ENCODE measurements around the gene RNF115. TPM values are rescaled to one million over a fixed set of nuclear protein-coding genes. Genes with fewer than 3 reads are reported as not detected.
"Not testable (repeated sequence)": the region's sequence is repeated elsewhere in the genome, so short reads cannot be mapped to it uniquely, and the experiment has no call there.

The RNF115 gene
- total and polyA plus RNA-seq, 7 experiments from 2014 or later: 3.7 to 17.3 (median 14.7) TPM

DNA sequence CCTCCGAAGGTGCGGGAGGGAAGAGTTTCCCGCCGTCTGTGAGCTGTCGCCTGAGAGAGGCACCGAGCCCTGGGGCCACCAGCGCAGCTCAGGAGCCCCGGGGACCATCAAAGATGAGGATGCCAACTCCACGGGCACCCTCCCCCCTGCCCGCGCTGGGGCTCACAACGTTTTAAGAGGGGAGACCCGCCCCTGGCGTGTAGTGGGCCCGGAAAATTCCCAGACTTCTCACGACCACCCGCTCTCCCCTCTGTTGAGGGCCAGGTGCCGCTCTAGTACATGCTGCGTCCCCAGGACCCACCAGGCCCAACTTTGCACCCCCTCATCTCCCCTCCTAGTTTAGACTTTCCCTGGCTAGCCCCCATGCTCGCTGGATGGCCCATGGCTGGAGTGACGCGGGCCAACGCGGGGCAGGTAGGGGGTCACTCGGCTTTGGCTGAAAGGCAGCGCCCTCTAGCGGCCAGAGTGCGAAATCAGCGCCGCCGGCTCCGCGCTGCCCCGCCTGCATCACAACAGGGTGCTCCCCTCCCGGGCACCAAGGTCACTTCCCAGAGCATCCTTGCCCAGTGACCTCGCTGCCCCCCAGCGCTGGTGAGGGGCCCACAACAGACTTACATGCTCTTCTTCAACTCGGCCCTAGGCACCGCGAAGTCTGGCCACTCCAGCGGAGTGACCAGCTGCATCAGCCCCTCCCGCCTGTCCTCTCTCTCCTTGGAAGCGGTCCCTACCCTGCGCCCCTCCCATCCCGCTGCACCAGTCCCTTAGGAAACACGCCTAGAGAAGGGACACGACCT lies 102.8 kb downstream of the RNF115 start:
- no peaks in the 10 kb centered on the region for H3K9me3 Mint-ChIP-seq
- ATAC-seq (peak; percentile 93), DNase-seq (peak; percentile 25 to 77 (median 58))
- Histone ChIP-seq H3K9me3 (ENCODE audit: control insufficient read depth in 2 of 3, low read length in 3 of 3) (no peaks in the 10 kb centered on the region), H3K27ac (ENCODE audit: low read depth, low read length) (no peak overlapping the region), H3K27me3 (ENCODE audit: control insufficient read depth in 2 of 2, insufficient read depth in 2 of 2, low read length in 2 of 2) (no peaks in the 10 kb centered on the region), H3K4me1 (ENCODE audit: control insufficient read depth in 2 of 2, insufficient read depth in 2 of 2, low read length in 2 of 2) (peaks cover 4 to 18% of the 10 kb centered on the region in 2 donors), H3K4me3 (ENCODE audit: low read length) (peak overlapping the region; percentile 60), H3K36me3 (ENCODE audit: control insufficient read depth in 2 of 3, insufficient read depth in 3 of 3, low read length in 3 of 3) (no peaks in the 10 kb centered on the region)
- H3K4me1 Mint-ChIP-seq: peaks cover 3 to 27% (median 9%) of the 10 kb centered on the region in 7 donors
- intact Hi-C loops (cut with micrococcal nuclease): loop anchor here in 1 of 2 donors (10.0 kb wide), 1 partner anchor 126 kb away; no protein-coding TSS in a partner anchor
- peak overlapping the region; percentile 38 to 83 (median 76) for H3K4me3 Mint-ChIP-seq
- peak overlapping the region in 3 of 9 donors; percentile 3 to 51 (median 18) for H3K27ac Mint-ChIP-seq
- ChIA-PET CTCF (interaction anchor here (0.6 to 1.1 kb wide), 5 partner anchors 9 to 110 kb away, joined by 3 to 4 read pairs (median 3); no protein-coding TSS in a partner anchor), POLR2A (interaction anchor here (1.0 kb wide), 1 partner anchor 103 kb away, joined by 3 read pairs; the partner anchor contains the start of genes POLR3C and RNF115)
- no peaks in the 10 kb centered on the region for H3K36me3 Mint-ChIP-seq
- H3K27me3 Mint-ChIP-seq: peaks cover 15 to 31% (median 27%) of the 10 kb centered on the region in 5 donors

DNA sequence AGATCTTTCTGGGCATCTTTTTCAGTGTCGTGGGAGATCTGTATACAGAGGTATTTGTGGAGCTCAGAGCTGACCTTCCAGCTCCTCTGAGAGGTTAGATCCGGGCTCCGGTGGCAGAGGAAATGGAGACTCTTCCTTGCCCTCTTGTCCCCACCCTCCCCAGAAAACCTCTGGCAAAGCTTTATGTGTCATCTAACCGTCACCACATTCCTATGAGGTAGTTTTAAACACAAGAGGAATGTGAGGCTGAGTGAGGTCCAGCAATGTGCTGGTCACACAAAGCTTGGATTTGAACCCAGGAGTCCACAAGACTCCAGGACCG lies 103.4 kb downstream of the RNF115 start:
- Histone ChIP-seq H3K27me3 (ENCODE audit: control insufficient read depth in 2 of 2, insufficient read depth in 2 of 2, low read length in 2 of 2) (no peaks in the 10 kb centered on the region), H3K4me3 (ENCODE audit: low read length) (peak overlapping the region; percentile 60), H3K4me1 (ENCODE audit: control insufficient read depth in 2 of 2, insufficient read depth in 2 of 2, low read length in 2 of 2) (peaks cover 4 to 18% of the 10 kb centered on the region in 2 donors), H3K27ac (ENCODE audit: low read depth, low read length) (no peak overlapping the region), H3K9me3 (ENCODE audit: control insufficient read depth in 2 of 3, low read length in 3 of 3) (no peaks in the 10 kb centered on the region), H3K36me3 (ENCODE audit: control insufficient read depth in 2 of 3, insufficient read depth in 3 of 3, low read length in 3 of 3) (no peaks in the 10 kb centered on the region)
- ChIA-PET POLR2A (interaction anchor here (1.0 kb wide), 1 partner anchor 104 kb away, joined by 3 read pairs; the partner anchor contains the start of genes POLR3C and RNF115), CTCF (interaction anchor here (0.6 to 1.1 kb wide), 5 partner anchors 9 to 110 kb away, joined by 3 to 4 read pairs (median 3); no protein-coding TSS in a partner anchor)
- DNase-seq: no peak
- H3K4me1 Mint-ChIP-seq: peaks cover 3 to 28% (median 9%) of the 10 kb centered on the region in 7 donors
- no peaks in the 10 kb centered on the region for H3K9me3 Mint-ChIP-seq
- peak overlapping the region in 7 of 10 donors; percentile 60 to 83 (median 76) for H3K4me3 Mint-ChIP-seq
- H3K27me3 Mint-ChIP-seq: peaks cover 15 to 31% (median 27%) of the 10 kb centered on the region in 5 donors
- H3K36me3 Mint-ChIP-seq: no peaks in the 10 kb centered on the region
- intact Hi-C loops (cut with micrococcal nuclease): loop anchor here in 1 of 2 donors (10.0 kb wide), 1 partner anchor 126 kb away; no protein-coding TSS in a partner anchor
- no peak overlapping the region for H3K27ac Mint-ChIP-seq
- no peak for ATAC-seq

DNA sequence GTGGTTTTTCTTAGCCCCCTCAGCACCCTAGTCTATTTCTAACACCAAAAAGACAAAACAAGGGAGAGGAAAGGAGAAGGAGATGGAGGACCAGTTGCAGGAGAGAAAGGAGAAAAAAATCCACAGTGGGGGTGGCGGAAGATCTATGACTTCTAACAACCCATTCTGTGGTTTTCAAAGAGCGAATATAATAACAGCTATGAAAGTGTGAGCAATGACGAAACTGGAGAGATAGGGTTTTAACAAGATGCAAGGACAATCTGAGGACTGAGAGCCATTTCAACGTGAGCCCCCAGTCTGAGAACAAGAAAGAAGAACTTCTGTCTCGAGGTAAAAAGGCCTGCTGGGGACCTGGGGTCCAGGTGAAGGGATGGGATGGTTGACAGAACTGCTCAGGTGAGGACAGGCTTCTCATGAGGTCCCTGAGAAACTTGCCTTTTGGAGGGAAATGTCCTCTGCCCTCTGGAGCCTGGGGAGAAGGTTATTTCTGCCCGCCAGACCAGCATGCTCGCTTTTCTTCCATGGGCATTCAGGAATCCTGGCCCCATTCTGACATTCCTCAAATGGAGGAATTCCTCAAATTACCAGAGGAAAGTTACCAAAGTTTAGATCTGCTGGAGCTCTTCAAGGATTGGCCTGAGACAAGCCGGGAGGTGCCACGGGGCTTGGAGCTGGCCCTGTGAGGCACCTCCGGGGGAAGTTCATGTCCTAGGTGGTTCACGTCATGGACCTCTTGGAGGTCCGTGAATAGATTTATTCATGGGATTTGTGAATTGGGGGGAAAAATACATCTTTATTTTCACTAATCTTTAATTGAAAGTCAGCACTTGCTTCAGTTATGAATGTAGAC lies 104.4 kb downstream of the RNF115 start, which contains the start of gene CD160:
CD160 (plus strand) TSS at position 270 of the 850 bp plus-strand sequence. CDS start 8,829 bp downstream, outside the sequence.
- ChIA-PET POLR2A (no interaction called here), CTCF (no interaction called here)
- Mint-ChIP-seq H3K27me3 (peaks cover 15 to 31% (median 27%) of the 10 kb centered on the region in 5 donors), H3K36me3 (no peaks in the 10 kb centered on the region), H3K4me3 (peak within 1 kb of the TSS in 2 of 10 donors; percentile 60 to 83), H3K9me3 (no peaks in the 10 kb centered on the region), H3K27ac (peak within 1 kb of the TSS in 1 of 9 donors; percentile 1), H3K4me1 (peaks cover 3 to 33% (median 9%) of the 10 kb centered on the region in 7 donors)
- no peak for ATAC-seq
- Histone ChIP-seq H3K4me1 (ENCODE audit: control insufficient read depth in 2 of 2, insufficient read depth in 2 of 2, low read length in 2 of 2) (peaks cover 4 to 18% of the 10 kb centered on the region in 2 donors), H3K36me3 (ENCODE audit: control insufficient read depth in 2 of 3, insufficient read depth in 3 of 3, low read length in 3 of 3) (no peaks in the 10 kb centered on the region), H3K9me3 (ENCODE audit: control insufficient read depth in 2 of 3, low read length in 3 of 3) (no peaks in the 10 kb centered on the region), H3K27ac (ENCODE audit: low read depth, low read length) (no peak within 1 kb of the TSS), H3K4me3 (ENCODE audit: low read length) (no peak within 1 kb of the TSS), H3K27me3 (ENCODE audit: control insufficient read depth in 2 of 2, insufficient read depth in 2 of 2, low read length in 2 of 2) (no peaks in the 10 kb centered on the region)
- intact Hi-C loops (cut with micrococcal nuclease): loop anchor here in 1 of 2 donors (10.0 kb wide), 1 partner anchor 125 kb away; no protein-coding TSS in a partner anchor
- DNase-seq: no peak

DNA sequence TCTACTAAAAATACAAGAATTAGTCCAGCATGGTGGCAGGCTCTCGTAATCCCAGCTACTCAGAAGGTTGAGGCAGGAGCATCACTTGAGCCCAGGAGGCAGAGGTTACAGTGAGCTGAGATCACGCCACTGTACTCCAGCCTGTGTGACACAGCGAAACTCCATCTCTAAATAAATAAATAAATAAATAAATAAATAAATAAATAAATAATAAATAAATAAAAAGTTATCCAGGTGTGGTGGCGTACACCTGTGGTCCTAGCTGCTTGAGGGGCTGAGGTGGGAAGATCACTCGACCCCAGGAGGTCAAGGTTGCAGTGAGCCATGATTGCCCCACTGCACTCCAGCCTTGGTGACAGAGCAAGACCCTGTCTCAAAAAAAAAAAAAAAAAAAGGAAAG lies 105.4 kb downstream of the RNF115 start:
- Mint-ChIP-seq H3K27me3 (peaks cover 15 to 31% (median 27%) of the 10 kb centered on the region in 5 donors), H3K4me1 (peaks cover 3 to 33% (median 9%) of the 10 kb centered on the region in 7 donors)
- H3K4me3 Mint-ChIP-seq; H3K27ac Mint-ChIP-seq; CTCF ChIA-PET; POLR2A ChIA-PET; intact Hi-C loops (cut with micrococcal nuclease); H3K9me3 Mint-ChIP-seq; H3K27me3 ChIP-seq (ENCODE audit: control insufficient read depth in 2 of 2, insufficient read depth in 2 of 2, low read length in 2 of 2); H3K36me3 ChIP-seq (ENCODE audit: control insufficient read depth in 2 of 3, insufficient read depth in 3 of 3, low read length in 3 of 3); H3K27ac ChIP-seq (ENCODE audit: low read depth, low read length); DNase-seq; H3K4me3 ChIP-seq (ENCODE audit: low read length); H3K36me3 Mint-ChIP-seq; H3K9me3 ChIP-seq (ENCODE audit: control insufficient read depth in 2 of 3, low read length in 3 of 3); ATAC-seq: not testable (repeated sequence)
- H3K4me1 ChIP-seq (ENCODE audit: control insufficient read depth in 2 of 2, insufficient read depth in 2 of 2, low read length in 2 of 2): peaks cover 4 to 18% of the 10 kb centered on the region in 2 donors

DNA sequence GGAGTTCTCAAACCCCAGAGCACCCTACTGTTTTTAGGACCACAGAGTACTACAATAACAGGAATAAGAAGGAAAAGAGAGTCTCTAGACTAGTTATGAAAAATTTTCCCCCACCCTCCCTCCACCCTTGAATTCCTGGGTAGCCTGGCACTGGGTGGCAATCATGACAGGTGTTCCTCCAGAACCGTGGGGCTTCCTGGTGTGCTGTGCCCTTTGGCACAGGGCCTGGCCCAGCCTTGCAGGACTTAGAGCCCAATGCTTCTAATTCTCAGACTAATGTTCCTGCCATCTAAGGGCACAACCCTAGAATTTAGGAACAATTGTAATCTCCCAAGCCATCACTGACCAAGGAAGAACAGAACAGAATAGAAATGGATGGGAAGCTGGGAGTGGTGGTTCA lies 106.1 kb downstream of the RNF115 start:
- no peaks in the 10 kb centered on the region for H3K9me3 ChIP-seq (ENCODE audit: control insufficient read depth in 2 of 3, low read length in 3 of 3)
- CTCF ChIA-PET: no interaction called here
- Mint-ChIP-seq H3K36me3 (no peaks in the 10 kb centered on the region), H3K9me3 (no peaks in the 10 kb centered on the region), H3K27ac (no peak overlapping the region), H3K27me3 (peaks cover 15 to 31% (median 24%) of the 10 kb centered on the region in 5 donors), H3K4me1 (peaks cover 3 to 33% (median 9%) of the 10 kb centered on the region in 7 donors), H3K4me3 (no peak overlapping the region)
- no peak for ATAC-seq
- intact Hi-C loops (cut with micrococcal nuclease): no loop called here
- no peak overlapping the region for H3K27ac ChIP-seq (ENCODE audit: low read depth, low read length)
- H3K4me1 ChIP-seq (ENCODE audit: control insufficient read depth in 2 of 2, insufficient read depth in 2 of 2, low read length in 2 of 2): peaks cover 4 to 18% of the 10 kb centered on the region in 2 donors
- POLR2A ChIA-PET: no interaction called here
- no peaks in the 10 kb centered on the region for H3K36me3 ChIP-seq (ENCODE audit: control insufficient read depth in 2 of 3, insufficient read depth in 3 of 3, low read length in 3 of 3)
- no peaks in the 10 kb centered on the region for H3K27me3 ChIP-seq (ENCODE audit: control insufficient read depth in 2 of 2, insufficient read depth in 2 of 2, low read length in 2 of 2)
- no peak overlapping the region for H3K4me3 ChIP-seq (ENCODE audit: low read length)
- DNase-seq: no peak

DNA sequence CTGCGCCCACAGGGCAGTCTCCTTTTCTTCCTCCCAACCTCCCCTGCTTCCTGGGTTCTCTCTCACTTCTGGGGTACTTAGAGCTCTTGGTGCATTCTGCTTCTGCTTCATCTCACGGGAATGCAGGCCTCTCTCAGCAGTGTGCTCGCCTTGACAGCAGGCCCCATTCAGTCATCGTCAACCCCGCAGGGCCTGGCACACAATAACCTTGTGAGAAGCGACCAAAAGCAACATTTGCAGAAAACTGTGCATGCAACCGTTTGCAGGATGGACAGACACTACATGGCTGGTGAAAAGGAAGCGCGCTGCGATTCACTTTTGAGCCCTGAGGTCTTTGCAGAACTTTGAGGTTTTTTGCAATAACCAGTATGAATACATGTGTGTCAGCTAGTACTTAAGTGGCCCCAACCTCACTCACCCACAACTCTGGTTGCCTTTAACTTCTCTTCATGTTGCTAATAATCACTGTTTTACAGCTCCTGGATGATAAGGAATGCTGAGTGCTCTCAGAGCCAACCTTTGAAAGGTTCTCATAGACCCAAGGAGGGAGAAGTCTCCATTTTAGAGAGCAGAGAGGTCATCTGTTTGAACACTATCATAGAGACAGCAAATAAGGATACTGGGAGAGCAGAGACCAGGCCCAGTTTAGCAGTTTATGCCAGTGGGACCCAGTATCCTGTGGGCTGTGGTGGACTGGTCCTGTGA lies 107.1 kb downstream of the RNF115 start:
- Mint-ChIP-seq H3K4me1 (peaks cover 3 to 32% (median 9%) of the 10 kb centered on the region in 7 donors), H3K27me3 (peaks cover 9 to 25% (median 17%) of the 10 kb centered on the region in 5 donors), H3K4me3 (no peak overlapping the region), H3K9me3 (no peaks in the 10 kb centered on the region), H3K27ac (no peak overlapping the region), H3K36me3 (no peaks in the 10 kb centered on the region)
- Histone ChIP-seq H3K36me3 (ENCODE audit: control insufficient read depth in 2 of 3, insufficient read depth in 3 of 3, low read length in 3 of 3) (no peaks in the 10 kb centered on the region), H3K4me1 (ENCODE audit: control insufficient read depth in 2 of 2, insufficient read depth in 2 of 2, low read length in 2 of 2) (peaks cover 4 to 18% of the 10 kb centered on the region in 2 donors), H3K27me3 (ENCODE audit: control insufficient read depth in 2 of 2, insufficient read depth in 2 of 2, low read length in 2 of 2) (no peaks in the 10 kb centered on the region), H3K27ac (ENCODE audit: low read depth, low read length) (no peak overlapping the region), H3K9me3 (ENCODE audit: control insufficient read depth in 2 of 3, low read length in 3 of 3) (no peaks in the 10 kb centered on the region), H3K4me3 (ENCODE audit: low read length) (no peak overlapping the region)
- CTCF ChIA-PET: no interaction called here
- DNase-seq: no peak
- POLR2A ChIA-PET: no interaction called here
- no peak for ATAC-seq
- intact Hi-C loops (cut with micrococcal nuclease): no loop called here
